ENCODE results near the gene AP1M1. TPM values are rescaled to one million over a fixed set of nuclear protein-coding genes. Genes with fewer than 3 reads are reported as not detected.

Gene AP1M1
- total RNA-seq, 1 experiment from 2014 or later: 43.3 TPM

DNA sequence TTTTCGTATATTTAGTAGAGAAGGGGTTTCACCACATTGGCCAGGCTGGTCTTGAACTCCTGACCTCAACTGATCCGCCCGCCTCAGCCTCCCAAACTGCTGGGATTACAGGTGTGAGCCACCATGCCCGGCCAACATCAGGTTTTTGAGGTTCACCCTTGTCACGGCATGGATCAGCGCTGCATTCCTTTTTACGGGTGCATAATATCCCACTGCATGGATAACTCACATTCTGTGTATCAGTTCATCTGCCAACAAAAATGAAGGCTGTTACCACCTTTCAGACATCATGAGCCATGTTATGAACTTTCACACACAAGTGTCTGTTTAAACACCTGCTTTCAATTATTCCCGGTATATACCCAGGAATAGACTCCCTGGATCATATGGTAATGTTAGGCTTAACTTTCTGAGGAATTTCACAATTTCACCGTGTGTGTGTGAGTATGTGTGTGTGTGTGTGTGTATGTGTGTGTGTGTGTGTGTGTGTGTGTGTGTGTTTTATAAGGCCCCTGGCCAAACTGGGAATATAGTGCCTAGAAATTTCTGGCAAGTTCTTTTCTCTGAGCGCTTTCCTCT is 52.2 kb downstream of the AP1M1 start:
- no peak overlapping the region for H2AFZ ChIP-seq (ENCODE audit: low read length)
- no peak overlapping the region for H3K4me3 ChIP-seq (ENCODE audit: low read length)
- H3K4me2 ChIP-seq (ENCODE audit: low read depth, low read length, poor library complexity, severe bottlenecking): no peak overlapping the region
- H3K9me3 ChIP-seq (ENCODE audit: low read length): no peaks in the 10 kb centered on the region
- H3K9ac ChIP-seq (ENCODE audit: low read length): no peak overlapping the region
- H3K79me2 ChIP-seq (ENCODE audit: low read length): no peaks in the 10 kb centered on the region
- no peaks in the 10 kb centered on the region for H4K20me1 ChIP-seq (ENCODE audit: insufficient read depth, low read depth, low read length)
- H3K27me3 ChIP-seq (ENCODE audit: low read length): no peaks in the 10 kb centered on the region
- no peak for DNase-seq
- H3K27ac ChIP-seq (ENCODE audit: low read length): no peak overlapping the region
- peaks cover 3% of the 10 kb centered on the region; the same call in 1 of the 2 replicates for H3K4me1 ChIP-seq (ENCODE audit: low read length)
- no peaks in the 10 kb centered on the region for H3K9me2 ChIP-seq (replicated peaks; ENCODE audit: insufficient read depth, low read length)
- no peaks in the 10 kb centered on the region for H3K36me3 ChIP-seq (ENCODE audit: insufficient read depth, low read length)

DNA sequence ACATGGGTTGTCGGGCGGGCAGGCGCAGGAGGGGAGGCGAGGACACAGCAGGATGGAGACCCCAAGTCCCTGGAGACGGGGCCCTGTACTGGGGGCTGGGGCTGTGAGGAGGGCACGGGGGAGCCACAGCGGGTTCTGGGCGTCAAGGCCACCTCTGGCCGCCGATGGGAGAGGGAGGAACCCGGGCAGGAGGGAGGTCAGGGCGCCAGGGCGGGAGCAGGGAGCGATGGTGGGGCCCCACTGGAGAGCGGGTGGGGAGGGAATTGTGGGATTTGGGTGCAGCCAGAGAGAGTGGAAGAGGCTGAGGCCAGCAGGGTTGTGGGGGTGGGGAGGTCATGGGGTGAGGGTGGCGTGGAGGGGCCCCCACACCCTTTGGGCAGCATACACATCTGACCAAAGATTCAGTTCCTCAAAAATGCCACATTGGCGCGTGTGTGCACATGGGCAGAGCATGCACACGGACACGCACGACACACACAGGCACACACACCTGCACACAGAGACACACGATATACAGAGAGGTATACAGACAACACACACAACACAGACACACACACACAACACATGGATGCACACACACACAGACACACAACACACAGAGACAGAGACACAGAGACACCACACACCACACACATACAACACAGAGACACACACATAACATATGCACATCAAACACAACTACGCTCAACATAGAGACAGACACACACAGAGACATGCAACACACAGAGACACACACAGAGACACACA is 54.9 kb downstream of the AP1M1 start:
- Histone ChIP-seq H3K9me3 (ENCODE audit: low read length) (no peaks in the 10 kb centered on the region), H3K36me3 (ENCODE audit: insufficient read depth, low read length) (no peaks in the 10 kb centered on the region), H3K4me3 (ENCODE audit: low read length) (no peak overlapping the region), H3K9ac (ENCODE audit: low read length) (no peak overlapping the region), H2AFZ (ENCODE audit: low read length) (no peak overlapping the region), H3K27ac (ENCODE audit: low read length) (no peak overlapping the region), H3K27me3 (ENCODE audit: low read length) (no peaks in the 10 kb centered on the region), H3K4me1 (ENCODE audit: low read length) (peaks cover 8% of the 10 kb centered on the region), H3K4me2 (ENCODE audit: low read depth, low read length, poor library complexity, severe bottlenecking) (no peak overlapping the region), H3K79me2 (ENCODE audit: low read length) (no peaks in the 10 kb centered on the region), H4K20me1 (ENCODE audit: insufficient read depth, low read depth, low read length) (no peaks in the 10 kb centered on the region), H3K9me2 (replicated peaks; ENCODE audit: insufficient read depth, low read length) (no peaks in the 10 kb centered on the region)
- peak; percentile 58 for DNase-seq

DNA sequence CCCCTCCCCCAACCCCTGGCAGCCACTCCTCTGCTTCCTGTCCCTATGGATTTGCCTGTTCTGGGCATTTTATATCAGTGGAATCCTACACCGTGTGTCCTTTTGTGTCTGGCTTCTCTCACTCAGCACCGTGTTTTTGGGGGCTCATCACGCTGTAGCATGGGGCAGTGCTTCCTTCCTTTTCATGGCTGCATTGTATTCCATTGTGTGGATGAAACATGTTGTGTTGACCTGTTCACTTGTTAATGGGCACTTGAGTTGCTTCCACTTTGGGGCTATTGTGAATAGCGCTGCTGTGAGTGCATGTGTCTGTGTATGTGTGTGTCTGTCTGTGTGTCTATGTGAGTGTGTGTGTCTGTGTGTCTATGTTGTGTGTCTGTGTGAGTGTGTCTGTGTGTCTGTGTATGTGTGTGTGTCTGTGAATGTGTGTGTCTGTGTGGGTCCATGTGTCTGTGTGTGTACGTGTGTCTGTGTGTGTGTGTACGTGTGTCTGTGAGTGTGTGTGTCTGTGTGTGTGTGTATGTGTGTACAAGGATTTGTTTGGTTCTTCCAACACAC is 57.2 kb downstream of the AP1M1 start:
- no peaks in the 10 kb centered on the region for H3K9me2 ChIP-seq (replicated peaks; ENCODE audit: insufficient read depth, low read length)
- no peak overlapping the region for H3K27ac ChIP-seq (ENCODE audit: low read length)
- H3K79me2 ChIP-seq (ENCODE audit: low read length): no peaks in the 10 kb centered on the region
- no peaks in the 10 kb centered on the region for H3K36me3 ChIP-seq (ENCODE audit: insufficient read depth, low read length)
- DNase-seq: no peak
- H3K9me3 ChIP-seq (ENCODE audit: low read length): no peaks in the 10 kb centered on the region
- H3K4me3 ChIP-seq (ENCODE audit: low read length): no peak overlapping the region
- H3K4me2 ChIP-seq (ENCODE audit: low read depth, low read length, poor library complexity, severe bottlenecking): no peak overlapping the region
- H3K27me3 ChIP-seq (ENCODE audit: low read length): no peaks in the 10 kb centered on the region
- H4K20me1 ChIP-seq (ENCODE audit: insufficient read depth, low read depth, low read length): peaks cover 3% of the 10 kb centered on the region; the same call in 1 of the 2 replicates
- H3K4me1 ChIP-seq (ENCODE audit: low read length): peaks cover 31% of the 10 kb centered on the region
- H2AFZ ChIP-seq (ENCODE audit: low read length): no peak overlapping the region
- no peak overlapping the region for H3K9ac ChIP-seq (ENCODE audit: low read length)

DNA sequence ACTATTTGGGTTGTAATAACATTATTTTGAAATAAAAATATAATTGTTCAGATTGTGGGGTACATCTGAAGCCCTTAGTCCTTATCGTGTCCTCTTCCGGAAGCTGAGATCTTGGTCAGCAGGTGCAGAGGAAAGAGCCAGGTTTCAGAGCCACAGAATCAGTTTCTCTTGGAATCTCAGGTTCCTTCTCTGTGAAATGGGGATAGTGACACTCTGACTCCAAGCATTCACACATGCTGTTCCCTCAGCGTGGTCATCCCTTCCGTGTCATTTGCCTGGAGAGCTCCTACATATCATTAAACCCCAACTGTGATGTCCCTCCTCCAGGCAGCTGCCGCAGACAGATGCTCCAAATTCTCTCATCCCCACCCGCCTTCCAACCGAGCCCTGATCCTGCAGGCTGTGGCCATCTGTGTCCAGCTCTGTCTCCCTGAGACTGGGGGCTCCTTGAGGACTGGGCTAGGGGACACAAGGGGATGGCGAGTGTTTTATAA is 59.8 kb downstream of the AP1M1 start:
- H3K4me2 ChIP-seq (ENCODE audit: low read depth, low read length, poor library complexity, severe bottlenecking): no peak overlapping the region
- H2AFZ ChIP-seq (ENCODE audit: low read length): no peak overlapping the region
- H3K4me1 ChIP-seq (ENCODE audit: low read length): peaks cover 57% of the 10 kb centered on the region
- no peak overlapping the region for H3K9ac ChIP-seq (ENCODE audit: low read length)
- no peaks in the 10 kb centered on the region; the same call in 1 of the 2 replicates for H3K27me3 ChIP-seq (ENCODE audit: low read length)
- no peak overlapping the region for H3K27ac ChIP-seq (ENCODE audit: low read length)
- H3K79me2 ChIP-seq (ENCODE audit: low read length): no peaks in the 10 kb centered on the region
- H3K4me3 ChIP-seq (ENCODE audit: low read length): no peak overlapping the region
- peaks cover 22% of the 10 kb centered on the region; the same call in 1 of the 2 replicates for H4K20me1 ChIP-seq (ENCODE audit: insufficient read depth, low read depth, low read length)
- DNase-seq: no peak
- no peaks in the 10 kb centered on the region for H3K9me3 ChIP-seq (ENCODE audit: low read length)
- H3K9me2 ChIP-seq (replicated peaks; ENCODE audit: insufficient read depth, low read length): no peaks in the 10 kb centered on the region
- no peaks in the 10 kb centered on the region for H3K36me3 ChIP-seq (ENCODE audit: insufficient read depth, low read length)

DNA sequence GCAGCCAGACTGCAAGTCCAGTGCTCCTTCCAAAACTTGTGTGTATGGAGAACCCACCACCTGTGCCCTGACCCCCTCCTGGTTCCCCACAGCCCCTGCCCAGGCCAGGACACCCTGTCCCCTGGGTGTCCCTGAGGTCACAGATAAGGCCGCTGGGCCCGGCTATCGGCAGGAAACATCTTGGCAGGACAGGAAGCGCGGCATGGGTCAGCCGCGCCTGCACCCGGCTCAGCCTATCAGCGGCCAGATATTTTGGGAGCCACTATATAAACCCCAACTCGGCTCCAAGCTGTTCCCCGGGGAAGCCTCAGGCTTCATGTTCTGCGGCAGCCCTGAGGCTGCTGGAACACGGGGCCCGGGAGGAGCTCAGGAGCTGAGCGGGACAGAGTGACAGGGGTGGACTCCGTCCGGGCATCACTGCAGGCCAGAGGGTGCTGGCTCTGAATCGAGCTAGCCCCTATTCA is 60.8 kb downstream of the AP1M1 start:
- peak overlapping the region; percentile 56 for H3K4me2 ChIP-seq (ENCODE audit: low read depth, low read length, poor library complexity, severe bottlenecking)
- no peaks in the 10 kb centered on the region; the same call in 1 of the 2 replicates for H3K27me3 ChIP-seq (ENCODE audit: low read length)
- peak overlapping the region; percentile 40; the same call in 1 of the 2 replicates for H3K4me3 ChIP-seq (ENCODE audit: low read length)
- peak overlapping the region; percentile 10; the same call in 1 of the 2 replicates for H3K9ac ChIP-seq (ENCODE audit: low read length)
- H3K36me3 ChIP-seq (ENCODE audit: insufficient read depth, low read length): no peaks in the 10 kb centered on the region
- H4K20me1 ChIP-seq (ENCODE audit: insufficient read depth, low read depth, low read length): peaks cover 25% of the 10 kb centered on the region; the same call in 1 of the 2 replicates
- H3K9me3 ChIP-seq (ENCODE audit: low read length): no peaks in the 10 kb centered on the region
- no peaks in the 10 kb centered on the region for H3K79me2 ChIP-seq (ENCODE audit: low read length)
- H2AFZ ChIP-seq (ENCODE audit: low read length): no peak overlapping the region
- DNase-seq: peak; percentile 70
- H3K9me2 ChIP-seq (replicated peaks; ENCODE audit: insufficient read depth, low read length): no peaks in the 10 kb centered on the region
- H3K27ac ChIP-seq (ENCODE audit: low read length): no peak overlapping the region
- peaks cover 63% of the 10 kb centered on the region for H3K4me1 ChIP-seq (ENCODE audit: low read length)

DNA sequence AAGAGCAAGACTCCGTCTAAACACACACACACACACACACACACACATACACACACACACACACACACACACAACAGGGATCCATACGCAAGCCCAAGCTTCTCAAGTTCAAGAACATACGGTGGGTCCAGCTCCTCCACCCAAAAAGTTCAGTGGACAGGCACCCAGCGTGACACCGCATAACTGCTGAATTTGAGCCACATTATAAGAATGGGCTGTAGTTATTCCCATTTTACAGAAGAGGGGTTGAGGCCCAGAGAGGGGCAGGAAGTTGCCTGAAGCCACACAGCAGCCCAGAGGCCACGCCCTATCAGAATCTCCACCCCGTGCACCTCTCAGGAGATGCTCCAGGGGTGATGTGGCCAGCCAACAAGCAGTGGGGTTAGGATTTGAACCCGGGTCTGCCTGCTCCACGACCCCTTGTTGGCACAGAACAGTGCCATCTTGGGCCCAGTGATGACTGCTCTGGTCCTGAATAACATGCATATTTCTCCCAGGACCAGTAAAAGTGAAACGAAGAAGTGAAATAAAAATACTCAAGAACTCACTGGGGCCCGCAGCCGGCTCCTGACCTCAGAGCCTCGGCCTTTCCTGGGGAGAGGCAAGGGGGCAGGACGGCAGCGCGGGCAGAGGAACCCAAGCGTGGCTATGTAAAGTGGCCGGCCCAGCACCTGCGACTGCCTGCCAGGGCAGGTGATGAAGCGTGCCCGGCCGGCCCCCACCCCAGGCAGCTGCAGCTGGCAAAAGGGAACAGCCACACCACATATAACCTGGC is 61.9 kb downstream of the AP1M1 start:
- Histone ChIP-seq H3K9me3 (ENCODE audit: low read length) (no peaks in the 10 kb centered on the region), H4K20me1 (ENCODE audit: insufficient read depth, low read depth, low read length) (peaks cover 25% of the 10 kb centered on the region; the same call in 1 of the 2 replicates), H3K9me2 (replicated peaks; ENCODE audit: insufficient read depth, low read length) (no peaks in the 10 kb centered on the region), H3K27ac (ENCODE audit: low read length) (peak overlapping the region; percentile 72), H3K36me3 (ENCODE audit: insufficient read depth, low read length) (no peaks in the 10 kb centered on the region), H3K4me3 (ENCODE audit: low read length) (no peak overlapping the region), H3K9ac (ENCODE audit: low read length) (no peak overlapping the region), H3K4me1 (ENCODE audit: low read length) (peaks cover 72% of the 10 kb centered on the region), H2AFZ (ENCODE audit: low read length) (no peak overlapping the region), H3K27me3 (ENCODE audit: low read length) (no peaks in the 10 kb centered on the region; the same call in 1 of the 2 replicates), H3K4me2 (ENCODE audit: low read depth, low read length, poor library complexity, severe bottlenecking) (peak overlapping the region; percentile 48), H3K79me2 (ENCODE audit: low read length) (no peaks in the 10 kb centered on the region)
- DNase-seq: peak; percentile 95

DNA sequence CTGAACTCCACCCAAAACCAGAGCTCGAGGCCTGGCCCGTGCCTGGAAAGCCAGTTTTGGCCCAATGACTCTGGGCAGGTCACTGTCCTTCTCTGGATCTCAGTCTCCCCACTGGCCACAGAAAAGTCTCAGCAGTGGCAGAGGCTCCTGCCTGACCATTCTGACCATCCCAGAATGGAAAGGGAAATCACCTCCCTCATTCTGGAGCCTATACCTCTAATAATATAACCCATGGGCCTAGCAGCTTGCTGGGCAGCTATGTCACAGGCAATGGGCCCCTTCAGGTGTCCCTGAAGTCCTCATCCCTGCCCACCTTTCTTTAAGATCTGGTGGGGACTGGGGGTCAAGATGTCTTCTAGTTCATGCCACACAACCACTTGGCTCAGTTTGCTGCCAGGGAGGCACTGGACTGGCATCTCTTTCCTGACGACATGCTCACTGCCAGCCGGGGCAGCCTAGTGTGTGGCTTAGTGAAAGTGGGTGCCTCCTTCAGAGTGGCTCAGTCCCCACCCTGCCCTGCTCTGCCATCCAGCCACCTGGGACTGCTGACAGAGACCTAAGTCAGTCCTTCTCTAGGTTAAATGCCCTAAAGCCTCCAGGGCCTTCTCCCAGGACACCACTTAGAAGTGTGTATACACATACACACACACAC is 62.6 kb downstream of the AP1M1 start:
- no peaks in the 10 kb centered on the region for H3K36me3 ChIP-seq (ENCODE audit: insufficient read depth, low read length)
- H3K27me3 ChIP-seq (ENCODE audit: low read length): no peaks in the 10 kb centered on the region; the same call in 1 of the 2 replicates
- peaks cover 72% of the 10 kb centered on the region for H3K4me1 ChIP-seq (ENCODE audit: low read length)
- no peak overlapping the region for H2AFZ ChIP-seq (ENCODE audit: low read length)
- H4K20me1 ChIP-seq (ENCODE audit: insufficient read depth, low read depth, low read length): peaks cover 25% of the 10 kb centered on the region; the same call in 1 of the 2 replicates
- H3K79me2 ChIP-seq (ENCODE audit: low read length): no peaks in the 10 kb centered on the region
- no peaks in the 10 kb centered on the region for H3K9me2 ChIP-seq (replicated peaks; ENCODE audit: insufficient read depth, low read length)
- no peak overlapping the region for H3K4me2 ChIP-seq (ENCODE audit: low read depth, low read length, poor library complexity, severe bottlenecking)
- no peak overlapping the region for H3K9ac ChIP-seq (ENCODE audit: low read length)
- no peak overlapping the region for H3K4me3 ChIP-seq (ENCODE audit: low read length)
- DNase-seq: no peak
- H3K27ac ChIP-seq (ENCODE audit: low read length): no peak overlapping the region
- no peaks in the 10 kb centered on the region for H3K9me3 ChIP-seq (ENCODE audit: low read length)
